Stomach (tissue), 9 donors: ENCODE data around the gene TMEM209. TPM values are rescaled to one million over a fixed set of nuclear protein-coding genes. Genes with fewer than 3 reads are reported as not detected.
"Not testable (repeated sequence)": the region's sequence is repeated elsewhere in the genome, so short reads cannot be mapped to it uniquely, and the experiment has no call there.

Experiments
- DNase-seq, 2 donors: peaks; one replicate each; pipeline versions ENCODE4 v3.0.0 to v3.0.0-alpha.2; 2013 to 2019
- H3K27ac ChIP-seq, 5 donors: fragments of 200-600 bp in 4 of 5; sonication (generic) in 4 of 5; one replicate each; pipeline ENCODE4 v1.5.1; 2013 to 2019; ENCODE audit warnings: mild to moderate bottlenecking in 1 of 5, moderate library complexity in 1 of 5
- H3K27me3 ChIP-seq, 3 donors: fragments of 200-600 bp; sonication (generic); one replicate each; pipeline ENCODE4 v1.5.1; 2017 to 2019; ENCODE audit warnings: mixed run types in 1 of 3
- H3K36me3 ChIP-seq, 4 donors: fragments of 200-600 bp; sonication (generic); 1 replicate in 3 of 4; 2 replicates in 1 of 4; pipeline ENCODE4 v1.5.1; 2016 to 2019
- H3K4me1 ChIP-seq, 4 donors: fragments of 200-600 bp; sonication (generic); one replicate each; pipeline ENCODE4 v1.5.1; 2016 to 2019
- H3K4me3 ChIP-seq, 4 donors: fragments of 200-600 bp; sonication (generic) in 3 of 4; one replicate each; pipeline ENCODE4 v1.5.1; 2016 to 2019; ENCODE audit warnings: mild to moderate bottlenecking in 1 of 4
- H3K9me3 ChIP-seq, 4 donors: fragments of 200-600 bp; sonication (generic); one replicate each; pipeline ENCODE4 v1.5.1; 2016 to 2019
- EP300 ChIP-seq: sonication (generic); formaldehyde crosslinking; IDR thresholded peaks from one replicate; pipeline ENCODE4 v1.6.1; 2017; ENCODE audit warnings: antibody characterized with exemption
- POLR2A ChIP-seq, 4 donors: fragments of 450-650 bp; IDR thresholded peaks; one replicate each; pipeline ENCODE4 v1.6.1; 2016; ENCODE audit warnings: antibody characterized with exemption in 4 of 4, control low read depth in 2 of 4, mild to moderate bottlenecking in 1 of 4, moderate library complexity in 1 of 4
- POLR2AphosphoS5 ChIP-seq, 3 donors: sonication (generic); formaldehyde crosslinking; IDR thresholded peaks; one replicate each; pipeline ENCODE4 v1.6.1; 2016; ENCODE audit warnings: antibody characterized with exemption in 3 of 3
- WGBS, 5 donors: extraction: QIAGEN DNeasy Blood & Tissue Kit in 3 of 5; methylation state at CpG; one replicate each; pipeline versions ENCODE4 v1.1.5 to v1.1.7; 2013 to 2018; 5-methylcytosine and 5-hydroxymethylcytosine counted together
- intact Hi-C: fragments of 100-400 bp; cut with DNase I; formaldehyde crosslinking; loops from one replicate; pipeline ENCODE4 v1.15.1; 2023; ENCODE audit warnings: low total_unique reads
- polyA plus RNA-seq, 3 donors: library from polyadenylated mRNA; stranded (reverse); fragments of 200-250 nt; gene quantifications; one replicate each; pipeline ENCODE4 v1.2.3, GENCODE V29; 2013
- total RNA-seq, 5 donors: library from RNA; depleted of rRNA; stranded (reverse); fragments of >200 nt; gene quantifications; one replicate each; pipeline versions ENCODE4 v1.1.0 to v1.2.3, GENCODE V29; 2014 to 2016
- TF ChIP-seq, protein P1 (sequence below), 7 experiments: fragments of 450-650 bp in 4 of 7; fragments of 200-600 bp in 3 of 7; sonication (generic) in 3 of 7; IDR thresholded peaks; one replicate each; pipeline ENCODE4 v1.5.1; 2016 to 2019; ENCODE audit warnings: antibody characterized with exemption in 7 of 7, control low read depth in 2 of 7, mild to moderate bottlenecking in 1 of 7
- donor health status: healthy with polysubstance abuse.
- donor health status: Bipolar disorder and iron deficiency.
- donor health status: healthy.

The TMEM209 gene
- total and polyA plus RNA-seq, 8 donors, result 3.2 to 24.6 (median 8.9) TPM

DNA sequence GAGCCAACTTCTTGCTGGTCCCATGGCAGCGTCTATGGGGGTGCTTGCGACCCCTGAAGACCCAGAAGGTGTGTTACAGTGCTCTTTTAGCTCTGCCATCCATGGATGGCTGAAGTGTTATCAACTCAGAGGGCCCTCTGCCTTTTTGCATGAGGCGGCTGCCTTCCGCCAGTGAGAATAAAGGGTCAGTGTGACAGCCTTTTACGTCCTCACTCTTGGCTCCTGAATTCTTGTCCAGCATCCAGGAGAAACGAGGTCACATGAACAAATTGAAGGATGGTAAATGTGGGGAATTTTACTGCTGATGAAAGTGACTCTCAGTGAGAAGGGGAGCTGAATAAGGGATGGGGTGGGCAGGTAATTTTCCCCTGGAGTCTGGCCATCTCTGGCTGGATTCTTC lies 26.6 kb upstream of the TMEM209 start:
- no peak for DNase-seq
- Histone ChIP-seq H3K36me3 (no peaks in the 10 kb centered on the region), H3K9me3 (no peaks in the 10 kb centered on the region), H3K4me1 (peaks cover 0 to 8% (median 4%) of the 10 kb centered on the region in 4 donors), H3K27me3 (no peaks in the 10 kb centered on the region), H3K4me3 (no peak overlapping the region), H3K27ac (no peak overlapping the region)
- intact Hi-C loops, result no loop called here
- 71 to 79% (median 76%) methylated on average over 6 of the region's 6 CpGs for WGBS, 5 donors
- TF ChIP-seq POLR2A (IDR thresholded peaks at IDR 0.05) (no peak), EP300 (no peak), POLR2AphosphoS5 (IDR thresholded peaks at IDR 0.05) (no peak)
- TF ChIP-seq, protein P1, sequence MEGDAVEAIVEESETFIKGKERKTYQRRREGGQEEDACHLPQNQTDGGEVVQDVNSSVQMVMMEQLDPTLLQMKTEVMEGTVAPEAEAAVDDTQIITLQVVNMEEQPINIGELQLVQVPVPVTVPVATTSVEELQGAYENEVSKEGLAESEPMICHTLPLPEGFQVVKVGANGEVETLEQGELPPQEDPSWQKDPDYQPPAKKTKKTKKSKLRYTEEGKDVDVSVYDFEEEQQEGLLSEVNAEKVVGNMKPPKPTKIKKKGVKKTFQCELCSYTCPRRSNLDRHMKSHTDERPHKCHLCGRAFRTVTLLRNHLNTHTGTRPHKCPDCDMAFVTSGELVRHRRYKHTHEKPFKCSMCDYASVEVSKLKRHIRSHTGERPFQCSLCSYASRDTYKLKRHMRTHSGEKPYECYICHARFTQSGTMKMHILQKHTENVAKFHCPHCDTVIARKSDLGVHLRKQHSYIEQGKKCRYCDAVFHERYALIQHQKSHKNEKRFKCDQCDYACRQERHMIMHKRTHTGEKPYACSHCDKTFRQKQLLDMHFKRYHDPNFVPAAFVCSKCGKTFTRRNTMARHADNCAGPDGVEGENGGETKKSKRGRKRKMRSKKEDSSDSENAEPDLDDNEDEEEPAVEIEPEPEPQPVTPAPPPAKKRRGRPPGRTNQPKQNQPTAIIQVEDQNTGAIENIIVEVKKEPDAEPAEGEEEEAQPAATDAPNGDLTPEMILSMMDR (IDR thresholded peaks at IDR 0.05), result no peak

DNA sequence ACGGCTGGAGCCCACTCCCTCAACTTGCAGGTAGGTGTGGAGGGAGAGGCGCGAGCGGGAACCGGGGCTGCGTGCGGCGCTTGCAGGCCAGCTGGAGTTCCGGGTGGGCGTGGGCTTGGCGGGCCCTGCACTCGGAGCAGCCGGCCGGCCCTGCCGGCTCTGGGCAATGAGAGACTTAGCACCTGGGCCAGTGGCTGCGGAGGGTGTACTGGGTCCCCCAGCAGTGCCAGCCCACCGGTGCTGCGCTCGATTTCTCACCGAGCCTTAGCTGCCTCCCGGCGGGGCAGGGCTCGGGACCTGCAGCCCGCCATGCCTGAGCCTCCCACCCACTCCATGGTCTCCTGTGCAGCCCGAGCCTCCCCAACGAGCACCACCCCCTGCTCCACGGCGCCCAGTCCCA lies 24.8 kb upstream of the TMEM209 start:
- H3K27ac ChIP-seq, H3K4me3 ChIP-seq, H3K4me1 ChIP-seq, H3K27me3 ChIP-seq, DNase-seq, H3K36me3 ChIP-seq, intact Hi-C loops, H3K9me3 ChIP-seq: not testable (repeated sequence)
- 92 to 97% (median 95%) methylated on average over 20 to 27 of the region's 28 CpGs for WGBS, 5 donors

DNA sequence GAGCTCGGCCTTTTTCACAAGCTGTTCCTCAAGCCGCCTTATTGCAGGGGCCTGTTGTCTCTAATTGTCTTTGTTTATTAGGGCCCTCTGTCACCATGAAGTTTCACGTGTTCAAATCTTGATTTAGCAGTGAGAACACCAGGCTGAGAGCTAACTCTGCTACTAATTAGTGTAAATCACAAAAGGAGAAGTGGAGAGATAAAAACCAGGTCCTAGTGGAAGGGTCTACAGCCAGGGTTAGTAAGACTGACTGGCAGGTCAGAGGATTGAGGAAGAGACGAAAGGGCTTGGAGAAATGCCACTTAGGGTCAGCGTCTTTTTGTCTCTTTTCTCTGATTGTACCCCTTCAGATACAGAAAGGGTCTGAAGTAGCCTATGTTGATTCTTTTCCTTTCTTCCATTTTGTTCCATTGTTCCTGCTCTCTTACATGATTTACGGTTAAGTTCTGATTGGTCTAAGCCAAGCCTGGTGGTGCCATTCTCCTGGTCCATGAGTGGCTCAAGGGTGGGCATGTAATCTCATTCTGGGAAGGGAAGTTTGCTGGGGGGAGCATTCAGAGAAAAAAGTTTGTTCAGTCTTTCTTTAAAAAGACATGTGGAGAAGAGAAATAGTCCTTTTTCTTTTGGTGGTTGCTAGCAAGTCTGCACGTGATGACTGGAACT lies 23.8 kb upstream of the TMEM209 start:
- Histone ChIP-seq H3K4me3 (no peak overlapping the region), H3K4me1 (peaks cover 0 to 8% (median 4%) of the 10 kb centered on the region in 4 donors), H3K9me3 (peaks cover 0 to 5% (median 2%) of the 10 kb centered on the region in 4 donors), H3K27me3 (no peaks in the 10 kb centered on the region), H3K27ac (no peak overlapping the region), H3K36me3 (no peaks in the 10 kb centered on the region)
- TF ChIP-seq, protein P1 (IDR thresholded peaks at IDR 0.05), result no peak
- TF ChIP-seq EP300 (no peak), POLR2AphosphoS5 (IDR thresholded peaks at IDR 0.05) (no peak), POLR2A (IDR thresholded peaks at IDR 0.05) (no peak)
- DNase-seq, result no peak
- WGBS, 5 donors, result 72 to 83% (median 82%) methylated on average over 7 of the region's 7 CpGs
- intact Hi-C loops, result no loop called here

DNA sequence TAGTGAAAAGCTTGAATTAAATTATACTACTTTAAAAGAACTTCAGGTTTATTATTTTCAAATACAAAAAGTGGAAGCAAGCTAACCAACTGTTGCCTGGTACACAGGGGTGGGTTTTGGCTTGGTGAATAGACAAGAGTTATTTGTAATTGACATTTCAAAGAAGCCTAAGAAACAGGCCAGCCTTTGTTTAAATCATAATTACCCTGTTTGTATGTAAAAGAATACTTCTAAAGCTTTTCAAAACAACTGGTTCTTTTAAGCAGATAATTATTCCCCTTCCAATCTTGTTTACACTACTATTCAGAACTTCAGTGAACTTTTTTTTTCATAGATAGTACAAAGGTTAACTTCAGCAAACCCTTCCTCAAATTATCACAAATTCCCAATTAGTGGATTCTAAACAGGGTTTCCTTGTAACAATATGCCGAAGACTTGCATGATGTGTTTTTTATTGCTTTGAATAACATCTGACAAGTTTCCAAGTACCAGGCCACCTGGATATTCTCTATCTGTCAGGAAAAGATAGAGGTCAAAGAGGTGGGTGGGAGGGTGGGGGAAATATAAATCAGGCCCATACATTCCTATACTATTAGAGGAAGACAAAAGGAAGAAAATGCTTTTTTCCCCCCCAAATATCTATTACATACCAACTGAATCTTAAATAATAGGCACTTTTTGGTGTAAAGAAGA lies 22.8 kb upstream of the TMEM209 start:
- intact Hi-C loops, result no loop called here
- Histone ChIP-seq H3K36me3 (no peaks in the 10 kb centered on the region), H3K4me1 (peaks cover 0 to 8% (median 4%) of the 10 kb centered on the region in 4 donors), H3K27me3 (no peaks in the 10 kb centered on the region), H3K9me3 (peaks cover 0 to 5% (median 2%) of the 10 kb centered on the region in 4 donors), H3K27ac (no peak overlapping the region), H3K4me3 (no peak overlapping the region)
- TF ChIP-seq POLR2A (IDR thresholded peaks at IDR 0.05) (no peak), POLR2AphosphoS5 (IDR thresholded peaks at IDR 0.05) (no peak), EP300 (no peak)
- TF ChIP-seq, protein P1 (IDR thresholded peaks at IDR 0.05), result no peak
- 50 to 66% (median 62%) methylated on average over 1 of the region's 1 CpG for WGBS, 5 donors
- DNase-seq, result no peak

DNA sequence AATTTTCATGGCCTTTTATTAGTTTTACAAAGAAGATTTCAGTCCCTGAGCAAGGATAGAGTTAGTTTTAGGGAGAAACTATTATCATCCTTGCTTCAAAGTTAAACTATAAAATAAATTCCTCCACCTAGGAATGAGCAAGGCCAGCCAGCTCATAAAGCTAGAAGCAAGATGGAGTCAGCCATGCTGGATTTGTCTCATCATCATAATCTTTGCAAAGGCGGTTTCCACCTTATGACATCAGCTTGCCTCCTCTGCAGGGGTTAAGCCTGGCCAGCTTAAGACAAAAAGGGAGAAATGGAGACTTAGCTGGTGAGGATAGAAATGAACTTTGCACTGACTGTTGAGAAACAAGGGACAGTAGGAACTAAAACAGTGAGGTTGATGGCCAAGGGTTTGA lies 21.1 kb upstream of the TMEM209 start:
- Histone ChIP-seq H3K27ac (no peak overlapping the region), H3K27me3 (no peaks in the 10 kb centered on the region), H3K4me1 (peaks cover 0 to 8% (median 4%) of the 10 kb centered on the region in 4 donors), H3K9me3 (peaks cover 0 to 5% (median 2%) of the 10 kb centered on the region in 4 donors), H3K4me3 (no peak overlapping the region), H3K36me3 (no peaks in the 10 kb centered on the region)
- DNase-seq, result no peak
- 93 to 100% (median 97%) methylated on average over 1 of the region's 1 CpG for WGBS, 5 donors
- TF ChIP-seq POLR2AphosphoS5 (IDR thresholded peaks at IDR 0.05) (no peak), POLR2A (IDR thresholded peaks at IDR 0.05) (no peak), EP300 (no peak)
- TF ChIP-seq, protein P1 (IDR thresholded peaks at IDR 0.05), result no peak
- intact Hi-C loops, result no loop called here

DNA sequence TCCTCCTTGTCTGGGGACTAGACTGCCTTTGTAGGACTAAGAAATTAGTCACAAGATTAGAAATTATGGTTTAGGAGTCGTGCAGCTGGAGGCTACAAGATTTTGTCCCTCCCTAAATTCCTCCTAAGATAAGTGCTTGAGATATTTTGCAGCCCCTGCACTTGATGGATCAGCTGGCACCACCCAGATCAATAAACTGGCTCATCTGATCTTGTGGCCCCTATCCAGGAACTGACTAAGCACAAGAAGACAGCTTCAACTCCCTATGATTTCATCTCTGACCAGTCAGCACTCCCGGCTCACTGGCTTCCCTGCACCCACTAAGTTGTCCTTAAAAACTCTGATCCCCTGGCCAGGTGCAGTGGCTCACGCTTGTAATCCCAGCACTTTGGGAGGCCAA lies 19.7 kb upstream of the TMEM209 start:
- H3K4me3 ChIP-seq, DNase-seq, H3K27ac ChIP-seq, H3K27me3 ChIP-seq, intact Hi-C loops, H3K9me3 ChIP-seq, H3K4me1 ChIP-seq, H3K36me3 ChIP-seq: not testable (repeated sequence)
- WGBS, 5 donors, result 63 to 84% (median 66%) methylated on average over 3 of the region's 3 CpGs
